Measurements from ENCODE around the gene ZNF778. TPM values are rescaled to one million over a fixed set of nuclear protein-coding genes. Genes with fewer than 3 reads are reported as not detected.

ZNF778 gene
- total RNA-seq, 2 experiments from 2014 or later: 4.3 to 6.2 TPM

DNA sequence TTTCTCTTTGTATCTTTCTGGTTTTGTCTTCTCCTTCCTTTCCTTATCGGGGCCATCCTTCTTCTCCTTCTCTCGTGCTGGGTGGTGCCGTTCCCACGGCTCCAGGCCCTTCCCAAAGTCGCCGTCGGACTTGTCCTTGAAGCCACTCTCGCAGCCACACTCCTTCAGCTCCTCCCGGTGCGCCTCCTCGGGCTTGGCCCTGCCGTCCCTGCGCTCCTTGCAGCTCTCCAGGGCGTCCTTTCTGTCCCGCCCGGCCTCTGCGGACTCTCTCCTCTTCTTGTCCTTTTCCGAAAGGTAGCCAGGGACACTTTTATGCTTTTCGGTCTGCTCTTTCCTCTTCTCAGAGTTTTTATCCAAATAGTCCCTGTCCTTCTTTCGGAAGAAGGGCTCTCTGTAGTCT lies 65.9 kb downstream of the ZNF778 start:
- CTCF ChIA-PET: interaction anchor here (1.6 kb wide), 1 partner anchor 13 kb away, joined by 4 read pairs; no protein-coding TSS in a partner anchor
- POLR2A ChIA-PET: interaction anchor here (1.0 kb wide), 1 partner anchor 42 kb away, joined by 4 read pairs; no protein-coding TSS in a partner anchor

DNA sequence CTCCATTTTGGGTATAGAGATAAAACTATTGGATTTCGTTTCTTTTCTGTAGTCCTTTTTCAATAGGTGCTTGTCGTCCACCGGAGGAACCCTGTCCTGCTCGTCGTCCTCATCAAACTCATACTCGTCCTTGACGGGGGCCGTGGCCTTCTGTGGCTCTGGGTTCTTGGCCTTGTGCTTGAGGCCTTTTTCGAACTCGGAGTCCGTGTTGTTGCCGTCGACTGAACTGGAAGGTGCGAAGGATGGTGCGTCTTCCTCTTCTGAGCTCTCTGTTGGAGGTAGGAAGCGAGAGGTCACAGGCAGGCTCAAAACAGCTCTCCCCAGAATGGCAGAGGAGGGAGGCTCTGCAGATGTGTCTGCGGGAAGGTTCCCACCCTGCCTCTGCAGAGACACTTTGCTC lies 67.9 kb downstream of the ZNF778 start:
- DNase-seq: no peak
- intact Hi-C loops (cut with micrococcal nuclease): no loop called here
- TF ChIP-seq, protein P1, sequence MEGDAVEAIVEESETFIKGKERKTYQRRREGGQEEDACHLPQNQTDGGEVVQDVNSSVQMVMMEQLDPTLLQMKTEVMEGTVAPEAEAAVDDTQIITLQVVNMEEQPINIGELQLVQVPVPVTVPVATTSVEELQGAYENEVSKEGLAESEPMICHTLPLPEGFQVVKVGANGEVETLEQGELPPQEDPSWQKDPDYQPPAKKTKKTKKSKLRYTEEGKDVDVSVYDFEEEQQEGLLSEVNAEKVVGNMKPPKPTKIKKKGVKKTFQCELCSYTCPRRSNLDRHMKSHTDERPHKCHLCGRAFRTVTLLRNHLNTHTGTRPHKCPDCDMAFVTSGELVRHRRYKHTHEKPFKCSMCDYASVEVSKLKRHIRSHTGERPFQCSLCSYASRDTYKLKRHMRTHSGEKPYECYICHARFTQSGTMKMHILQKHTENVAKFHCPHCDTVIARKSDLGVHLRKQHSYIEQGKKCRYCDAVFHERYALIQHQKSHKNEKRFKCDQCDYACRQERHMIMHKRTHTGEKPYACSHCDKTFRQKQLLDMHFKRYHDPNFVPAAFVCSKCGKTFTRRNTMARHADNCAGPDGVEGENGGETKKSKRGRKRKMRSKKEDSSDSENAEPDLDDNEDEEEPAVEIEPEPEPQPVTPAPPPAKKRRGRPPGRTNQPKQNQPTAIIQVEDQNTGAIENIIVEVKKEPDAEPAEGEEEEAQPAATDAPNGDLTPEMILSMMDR (IDR thresholded peaks at IDR 0.05): no peak
- Mint-ChIP-seq H3K36me3 (ENCODE audit: low read depth) (peaks cover 17% of the 10 kb centered on the region), H3K4me1 (ENCODE audit: low read depth) (peaks cover 3% of the 10 kb centered on the region), H3K27me3 (no peaks in the 10 kb centered on the region), H3K27ac (no peak overlapping the region), H3K4me3 (no peak overlapping the region), H3K9me3 (no peaks in the 10 kb centered on the region)
- CTCF ChIA-PET: interaction anchor here (1.0 kb wide), 1 partner anchor 22 kb away, joined by 3 read pairs; no protein-coding TSS in a partner anchor
- no peak for ATAC-seq
- POLR2A ChIA-PET: interaction anchor here (1.5 kb wide), 1 partner anchor 12 kb away, joined by 4 read pairs; no protein-coding TSS in a partner anchor

More for the DNA sequence above, 65.9 kb downstream of the ZNF778 start:
- TF ChIP-seq, protein P1 (IDR thresholded peaks at IDR 0.05): no peak
- no peak for DNase-seq
- H3K27me3 Mint-ChIP-seq: no peaks in the 10 kb centered on the region
- peaks cover 13% of the 10 kb centered on the region for H3K36me3 Mint-ChIP-seq (ENCODE audit: low read depth)
- ATAC-seq: no peak
- H3K4me1 Mint-ChIP-seq (ENCODE audit: low read depth): no peaks in the 10 kb centered on the region
- H3K4me3 Mint-ChIP-seq: no peak overlapping the region
- no peaks in the 10 kb centered on the region for H3K9me3 Mint-ChIP-seq
- H3K27ac Mint-ChIP-seq: no peak overlapping the region
- intact Hi-C loops (cut with micrococcal nuclease): no loop called here

DNA sequence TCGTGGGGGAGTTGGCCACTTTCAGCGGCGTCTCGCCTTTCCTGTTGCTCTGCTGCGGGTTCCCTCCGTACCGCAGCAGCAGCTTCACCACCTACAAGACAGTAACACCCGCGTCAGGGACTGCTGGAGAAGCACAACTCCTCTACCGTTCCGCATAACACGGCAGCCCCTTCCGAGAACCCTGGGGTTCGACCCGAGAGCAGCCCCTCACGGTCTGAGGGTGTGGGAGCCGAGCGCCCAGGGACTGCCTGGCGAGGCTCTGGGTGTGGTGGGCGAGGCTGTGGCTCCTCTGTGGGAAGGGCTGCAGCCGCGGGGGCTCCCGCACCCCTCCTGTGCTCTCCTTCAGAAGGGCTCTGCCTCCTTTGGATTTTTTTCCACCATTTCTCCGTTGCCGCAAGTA lies 68.6 kb downstream of the ZNF778 start:
- H3K9me3 Mint-ChIP-seq: no peaks in the 10 kb centered on the region
- intact Hi-C loops (cut with micrococcal nuclease): no loop called here
- H3K27ac Mint-ChIP-seq: no peak overlapping the region
- peaks cover 3% of the 10 kb centered on the region for H3K4me1 Mint-ChIP-seq (ENCODE audit: low read depth)
- ChIA-PET POLR2A (interaction anchor here (1.5 kb wide), 1 partner anchor 14 kb away, joined by 3 read pairs; no protein-coding TSS in a partner anchor), CTCF (interaction anchor here (1.3 kb wide), 1 partner anchor 46 kb away, joined by 3 read pairs; no protein-coding TSS in a partner anchor)
- H3K36me3 Mint-ChIP-seq (ENCODE audit: low read depth): peaks cover 19% of the 10 kb centered on the region
- no peaks in the 10 kb centered on the region for H3K27me3 Mint-ChIP-seq
- ATAC-seq (no peak), DNase-seq (no peak)
- no peak overlapping the region for H3K4me3 Mint-ChIP-seq
- TF ChIP-seq, protein P1 (IDR thresholded peaks at IDR 0.05): no peak

Other genes starting within 250 kb of the ZNF778 start
- under 1 TPM; 0.14 to 0.34 TPM for gene CBFA2T3, start 240.5 kb upstream of the ZNF778 start, total RNA-seq
- gene ACSF3, start 123.9 kb upstream of the ZNF778 start, total RNA-seq: 10 to 100 TPM; 44.6 to 45.9 TPM
- gene CDH15, start 46.0 kb upstream of the ZNF778 start, total RNA-seq: not detected
- under 1 TPM; 0.16 to 0.20 TPM for gene SLC22A31, start 17.2 kb upstream of the ZNF778 start, total RNA-seq

Data from activated CD8-positive, alpha-beta T cell treated with anti-CD3 and anti-CD28 coated beads for 36 hours (primary cell).